Activated CD4-positive, alpha-beta T cell treated with anti-CD3 and anti-CD28 coated beads, Interleukin-2, amount 50 U/mL, for 1 hour (primary cell): Measurements from ENCODE around the gene PTPN2.

Experiments
- DNase-seq: peaks from one replicate; pipeline ENCODE4 v3.0.0-alpha.2; 2020

The PTPN2 gene

DNA sequence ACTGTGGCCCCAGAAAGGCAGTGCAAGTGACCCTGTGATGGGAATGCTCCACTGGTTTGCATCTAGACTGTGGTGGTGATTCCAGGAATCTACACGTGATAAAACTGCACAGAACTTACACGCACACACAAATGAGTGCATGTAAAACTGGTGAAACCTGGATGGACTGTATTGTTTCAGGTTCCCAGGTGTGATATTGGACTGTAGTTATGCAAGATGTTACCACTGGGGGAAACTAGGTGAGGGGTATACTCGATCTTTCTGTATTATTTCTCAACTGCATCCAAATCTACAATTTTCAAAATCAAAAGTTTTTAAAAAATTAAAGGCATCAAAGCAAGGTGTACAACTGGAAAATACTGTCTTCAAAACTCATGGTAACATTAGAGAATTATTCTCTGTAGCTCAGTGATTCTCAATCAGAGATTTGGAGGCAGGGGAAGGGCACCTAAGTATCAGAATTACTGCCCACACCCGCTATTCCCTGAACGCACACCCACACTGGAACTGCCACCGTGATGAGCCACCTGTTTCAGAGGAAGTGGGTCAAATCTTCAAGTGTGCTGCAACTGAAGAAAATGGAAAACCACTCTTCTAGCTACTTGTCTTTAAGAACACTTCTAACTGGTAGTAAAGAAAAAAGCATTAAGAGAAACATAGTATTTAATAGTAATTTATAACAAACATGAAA lies 26.7 kb downstream of the PTPN2 start:
- no peak for DNase-seq

DNA sequence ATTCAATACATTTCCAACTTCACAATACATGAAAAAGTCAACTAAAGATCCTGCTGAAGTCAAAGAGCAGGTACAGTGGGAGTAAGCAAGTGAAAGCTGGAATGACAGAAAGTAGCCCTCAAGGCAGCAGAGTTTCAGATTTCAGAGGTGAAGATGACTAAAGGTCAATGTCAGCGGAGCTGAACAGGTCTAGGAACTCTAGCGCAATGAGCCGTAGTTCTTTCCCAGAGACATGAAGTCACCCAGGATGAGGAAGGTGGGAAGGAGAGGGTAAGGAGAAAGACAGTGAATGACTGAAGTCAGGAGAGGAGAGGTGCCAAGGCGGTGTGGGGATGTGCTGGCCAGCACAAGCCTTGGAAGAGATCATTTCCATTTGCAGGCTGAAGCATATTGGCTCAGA lies 28.1 kb downstream of the PTPN2 start:
- DNase-seq = no peak

DNA sequence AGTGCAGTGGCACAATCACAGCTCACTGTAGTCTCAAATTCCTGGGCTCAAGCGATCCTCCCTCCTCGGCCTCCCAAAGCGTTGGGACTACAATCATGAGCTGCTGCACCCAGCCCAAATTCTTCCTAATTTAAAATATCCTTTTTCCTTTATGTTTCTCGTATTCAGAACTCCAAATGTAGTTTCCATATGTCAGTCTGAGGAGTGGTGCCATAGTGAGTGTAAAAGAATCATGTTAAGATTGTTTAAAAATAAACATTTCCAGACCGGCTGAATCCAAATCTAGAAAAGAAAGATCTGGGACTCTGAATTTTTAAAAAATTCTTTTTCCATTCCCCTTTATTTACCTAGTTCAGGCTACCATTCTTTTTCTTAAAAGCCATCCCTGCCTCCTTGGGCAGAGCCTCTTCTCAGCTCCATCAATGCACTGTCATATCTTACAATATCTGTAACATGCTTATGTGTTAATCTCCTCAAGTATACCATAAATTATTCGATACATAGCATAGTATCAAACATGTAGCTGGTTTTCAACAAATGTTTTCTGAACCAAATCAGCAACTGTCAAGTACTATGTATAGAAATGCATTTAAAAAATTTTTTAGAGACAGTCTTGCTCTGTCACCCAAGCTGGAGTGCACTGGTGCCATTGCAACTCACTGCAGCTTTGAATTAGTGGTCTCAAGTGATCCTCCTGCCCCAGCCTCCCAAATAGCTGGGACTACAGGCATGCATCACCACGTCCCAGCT lies 31.3 kb downstream of the PTPN2 start:
- no peak for DNase-seq

GRCh38 chr18:12851716-12852115 lies 32.3 kb downstream of the PTPN2 start:
- DNase-seq = no peak

GRCh38 chr18:12849548-12849947 lies 34.5 kb downstream of the PTPN2 start:
- DNase-seq = no peak

DNA sequence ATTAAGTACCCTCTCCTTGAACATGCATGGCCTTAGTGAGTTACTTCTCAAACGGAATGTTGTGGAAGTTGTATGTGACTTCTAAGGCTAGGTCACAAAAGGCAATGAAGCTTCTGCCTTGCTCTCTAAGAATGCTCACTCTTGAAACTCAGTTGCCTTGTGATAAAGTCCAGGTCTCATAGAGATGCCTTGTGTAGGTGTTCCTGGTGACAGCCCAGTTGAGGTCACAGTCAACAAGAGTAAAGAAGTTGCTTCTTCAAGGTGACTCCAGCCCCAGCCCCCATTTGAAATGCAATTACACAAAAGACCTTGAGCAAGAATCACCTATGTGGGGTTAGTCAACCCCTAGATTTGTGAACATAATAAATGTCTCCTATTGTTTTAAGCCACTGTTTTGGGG lies 35.6 kb downstream of the PTPN2 start:
- DNase-seq = no peak

DNA sequence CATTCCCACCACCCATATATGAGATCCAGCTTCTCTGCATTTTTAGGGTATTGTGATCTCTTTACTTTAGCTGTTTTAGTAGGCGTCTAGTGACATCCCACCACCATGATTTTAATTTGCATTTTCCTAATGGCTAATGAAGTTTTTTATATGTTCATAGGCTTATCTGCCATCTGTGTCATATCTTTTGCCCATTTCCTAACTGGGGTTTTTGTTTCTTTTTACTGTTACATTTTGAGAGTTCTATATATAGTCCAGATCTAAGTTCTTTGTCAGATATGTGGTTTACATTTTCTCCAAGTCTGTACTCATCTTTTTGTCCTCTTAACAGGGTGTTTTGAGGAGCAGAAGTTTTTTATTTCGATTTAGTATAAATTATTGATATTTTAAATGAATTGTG lies 39.6 kb downstream of the PTPN2 start:
- DNase-seq = no peak

- DNase-seq = no peak
Measured at GRCh38 chr18:12843420-12844350, 40.4 kb downstream of the PTPN2 start.

GRCh38 chr18:12842459-12843380 lies 41.3 kb downstream of the PTPN2 start:
- DNase-seq = no peak

DNA sequence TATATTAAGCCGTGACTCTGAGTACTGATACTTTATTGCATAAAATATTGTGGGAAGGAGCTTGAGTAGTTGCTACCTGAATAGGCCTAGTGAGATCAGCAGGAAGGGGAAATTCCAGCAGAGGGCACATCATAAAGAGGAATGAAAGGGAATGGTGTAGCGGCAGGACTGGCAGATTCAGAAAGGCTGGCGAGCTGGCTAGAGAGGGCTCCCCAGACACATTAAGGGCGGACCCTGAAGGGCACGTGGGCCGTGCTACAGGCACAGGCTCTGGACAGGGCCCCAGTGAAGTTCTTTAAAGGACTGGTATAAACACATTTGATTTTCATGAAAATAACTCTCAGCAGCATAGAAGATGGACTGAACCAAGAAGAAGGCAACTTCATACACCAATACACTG lies 43.0 kb downstream of the PTPN2 start:
- DNase-seq = no peak

GRCh38 chr18:12840382-12840781 lies 43.7 kb downstream of the PTPN2 start:
- no peak for DNase-seq

DNA sequence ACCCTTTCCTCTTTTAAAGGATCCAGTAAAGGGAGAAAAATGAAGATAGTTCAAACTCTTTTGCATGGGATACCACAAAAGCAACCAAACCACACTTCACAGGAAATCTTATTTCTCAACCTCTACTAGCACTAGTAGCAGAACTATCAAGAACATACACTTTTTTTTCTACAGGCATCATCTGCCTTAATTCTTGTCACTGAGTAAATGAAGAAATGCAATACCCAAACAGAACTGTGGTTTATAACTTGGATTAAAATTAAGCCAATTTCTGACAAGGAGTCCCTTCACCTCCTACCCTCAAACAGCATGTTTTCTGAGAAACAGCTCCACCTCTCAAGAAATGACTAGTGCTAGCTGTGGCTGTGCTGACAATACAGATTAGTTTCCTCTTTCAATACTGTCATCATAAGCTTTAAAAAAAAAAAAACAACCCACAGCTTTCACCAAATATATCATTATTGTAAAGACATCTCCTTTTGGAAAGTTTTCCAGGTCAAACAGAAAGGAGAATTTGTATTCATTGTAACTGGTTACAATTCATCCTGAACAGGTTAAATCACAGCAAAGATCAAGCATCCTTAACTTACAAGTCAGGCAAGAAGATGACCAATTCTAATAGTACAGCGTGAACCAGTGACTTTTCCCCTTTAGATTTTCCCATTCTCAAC lies 44.4 kb downstream of the PTPN2 start:
- no peak for DNase-seq

DNA sequence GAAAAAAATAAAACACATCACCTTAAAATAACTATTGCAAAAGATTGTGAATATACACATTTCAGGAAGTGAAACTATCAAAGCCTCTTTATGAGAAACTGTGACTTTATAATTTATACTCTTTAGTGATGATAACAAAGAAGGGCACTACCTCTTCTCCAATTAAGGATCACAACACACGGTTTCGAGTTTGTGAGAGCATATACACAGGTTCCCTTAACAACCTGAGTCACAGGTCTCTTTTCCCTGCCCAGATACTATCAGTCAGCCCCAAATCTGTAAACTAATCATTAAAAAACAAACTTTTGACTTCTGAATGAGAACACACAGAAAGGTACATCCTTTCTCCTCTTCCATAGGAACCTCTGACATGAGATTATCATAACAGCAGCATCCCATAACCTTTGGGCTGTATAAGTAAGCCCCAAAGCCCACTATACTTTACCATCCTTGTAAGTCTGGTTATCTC lies 44.9 kb downstream of the PTPN2 start:
- DNase-seq = no peak

GRCh38 chr18:12838178-12838634 lies 45.8 kb downstream of the PTPN2 start:
- no peak for DNase-seq

GRCh38 chr18:12837747-12838146 lies 46.3 kb downstream of the PTPN2 start:
- DNase-seq = no peak

- no peak for DNase-seq
Measured at GRCh38 chr18:12836551-12836950, 47.5 kb downstream of the PTPN2 start.

DNA sequence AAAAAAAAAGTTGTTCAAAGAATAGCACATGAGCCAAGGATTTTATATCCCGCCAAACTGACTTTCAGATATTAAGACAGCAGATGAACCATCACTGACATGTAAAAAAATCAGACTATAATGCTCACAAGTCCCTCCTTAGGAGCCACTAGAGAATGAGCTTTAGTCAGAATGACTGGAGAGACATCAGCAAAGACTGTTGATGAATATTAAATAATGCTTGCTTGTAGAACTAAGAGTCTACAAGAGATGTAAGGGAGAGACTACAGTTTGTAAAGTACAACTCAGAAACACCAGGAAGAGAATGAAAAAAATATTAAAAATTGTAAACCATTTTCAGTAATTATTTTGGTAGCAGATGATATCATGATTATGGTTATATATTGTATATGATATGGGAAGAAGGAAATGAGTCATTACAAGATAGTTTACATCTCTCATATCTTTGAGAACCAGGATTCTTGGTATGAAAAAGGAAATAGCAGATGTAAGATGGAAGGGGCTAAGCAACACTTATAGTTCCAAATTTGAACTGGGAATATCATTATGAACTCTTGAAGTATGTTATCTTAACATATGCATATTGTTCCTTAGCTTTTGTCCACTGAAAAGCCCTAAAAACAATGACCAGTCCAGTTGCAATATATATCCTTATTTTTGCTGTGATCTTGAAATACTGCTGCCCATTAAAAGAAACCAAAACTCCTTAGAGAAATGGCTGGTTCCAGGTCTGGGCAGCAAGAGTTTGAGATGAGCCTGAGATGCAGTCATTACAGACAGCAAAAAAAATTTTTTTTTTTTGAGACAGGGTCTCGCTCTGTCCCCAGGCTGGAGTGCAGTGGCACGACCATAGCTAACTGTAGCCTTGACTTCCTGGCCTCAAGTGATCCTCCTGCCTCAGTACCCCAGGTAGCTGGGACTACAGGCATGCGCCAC lies 55.7 kb downstream of the PTPN2 start:
- no peak for DNase-seq

GRCh38 chr18:12827588-12827987 lies 56.4 kb downstream of the PTPN2 start:
- no peak for DNase-seq

GRCh38 chr18:12825230-12825629 lies 58.8 kb downstream of the PTPN2 start:
- DNase-seq = no peak

DNA sequence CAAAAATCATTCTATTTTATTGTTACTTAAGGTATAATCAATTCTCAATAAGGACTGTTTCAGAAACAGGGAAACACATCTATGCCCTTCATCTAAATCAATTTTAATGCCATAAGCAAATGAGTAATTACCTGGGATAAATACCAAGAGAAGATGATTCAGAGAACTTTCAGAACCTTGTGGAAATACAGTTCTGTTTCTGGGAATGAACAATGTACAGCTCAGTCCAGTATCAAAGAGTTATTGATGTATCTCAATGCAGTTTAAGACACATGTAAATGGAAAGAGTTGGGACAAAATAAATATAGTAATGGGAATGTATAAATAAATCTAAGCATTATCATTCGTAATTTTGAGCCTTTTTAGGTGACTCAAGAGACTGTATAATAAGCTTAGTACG lies 60.1 kb downstream of the PTPN2 start:
- DNase-seq = no peak
